Caco-2 (cell line): ENCODE measurements around the gene RRAD. TPM values are rescaled to one million over a fixed set of nuclear protein-coding genes. Genes with fewer than 3 reads are reported as not detected.

ENCODE experiments used
- BruUV-seq: library from RNA; stranded (reverse); fragments of 400-500 nt; replicated peaks from 2 replicates; lab custom pipeline; 2021; lab: Mats Ljungman, UMichigan
- CTCF ChIA-PET: fragments of 300-600 bp; sonication (Branson Sonifier 250); formaldehyde crosslinking; loops from one replicate; lab custom pipeline; 2022; ENCODE audit warnings: antibody characterized with exemption; lab: Charles Lee
- POLR2A ChIA-PET: fragments of 300-600 bp; sonication (Branson Sonifier 250); formaldehyde crosslinking; loops from one replicate; lab custom pipeline; 2022; ENCODE audit warnings: antibody characterized with exemption; lab: Charles Lee
- DNase-seq, 2 experiments: peaks; one replicate each; pipeline versions ENCODE4 v3.0.0 to v3.0.0-alpha.2; 2020 to 2022
- H3K27me3 ChIP-seq: replicated peaks from 2 replicates; pipeline ENCODE4 v1.6.0; 2011; ENCODE audit warnings: low read length; ENCODE audit not compliant: control insufficient read depth, insufficient read depth
- H3K36me3 ChIP-seq: 2 replicates; pipeline ENCODE4 v1.5.1; 2011; ENCODE audit warnings: low read length; ENCODE audit not compliant: control insufficient read depth, insufficient read depth
- H3K4me1 ChIP-seq: fragments of 250-450 bp; sonication (Bioruptor Pico); 2 replicates; pipeline ENCODE4 v1.5.1; 2020; ENCODE audit warnings: mild to moderate bottlenecking
- H3K4me3 ChIP-seq: 2 replicates; pipeline ENCODE4 v1.5.1; 2011; ENCODE audit warnings: low read depth, mild to moderate bottlenecking, control low read depth, low read length
- H3K9me3 ChIP-seq: fragments of 250-450 bp; sonication (Bioruptor Pico); 2 replicates; pipeline ENCODE4 v1.5.1; 2020; ENCODE audit warnings: mild to moderate bottlenecking, moderate library complexity
- H3K27ac Mint-ChIP-seq: one replicate; pipeline ENCODE4 v1.8.0; 2022; ENCODE audit warnings: mixed read lengths; ENCODE audit not compliant: unreplicated experiment
- H3K27me3 Mint-ChIP-seq: one replicate; pipeline ENCODE4 v1.8.0; 2022; ENCODE audit warnings: mixed read lengths; ENCODE audit not compliant: insufficient read depth, unreplicated experiment
- H3K36me3 Mint-ChIP-seq: one replicate; pipeline ENCODE4 v1.8.0; 2022; ENCODE audit warnings: mild to moderate bottlenecking, mixed read lengths; ENCODE audit not compliant: insufficient read depth, unreplicated experiment
- H3K4me1 Mint-ChIP-seq: one replicate; pipeline ENCODE4 v1.8.0; 2022; ENCODE audit warnings: low read depth, mixed read lengths; ENCODE audit not compliant: unreplicated experiment
- H3K4me3 Mint-ChIP-seq: one replicate; pipeline ENCODE4 v1.8.0; 2022; ENCODE audit warnings: mild to moderate bottlenecking, moderate library complexity, mixed read lengths; ENCODE audit not compliant: unreplicated experiment
- H3K9me3 Mint-ChIP-seq: one replicate; pipeline ENCODE4 v1.8.0; 2022; ENCODE audit warnings: mixed read lengths; ENCODE audit not compliant: unreplicated experiment
- CTCF ChIP-seq, 2 experiments: fragments of 200-600 bp in 1 of 2; IDR thresholded peaks; 1 replicate in 1 of 2; 2 replicates in 1 of 2; pipeline versions ENCODE4 v1.5.1 to v1.8.0; 2011 to 2022; ENCODE audit warnings: antibody characterized with exemption in 1 of 2, control low read depth in 1 of 2, inconsistent platforms in 1 of 2, low read depth in 1 of 2, low read length in 1 of 2, mild to moderate bottlenecking in 1 of 2, moderate library complexity in 1 of 2; ENCODE audit not compliant: insufficient read depth in 1 of 2, severe bottlenecking in 1 of 2, unreplicated experiment in 1 of 2
- intact Hi-C: fragments of 100-400 bp; cut with micrococcal nuclease; formaldehyde crosslinking; loops from one replicate; pipeline ENCODE4 v1.10.0; 2022; ENCODE audit not compliant: unreplicated experiment
- total RNA-seq: library from RNA; stranded (reverse); gene quantifications from 2 replicates; pipeline ENCODE4 v1.2.3, GENCODE V29; 2022

Gene RRAD
- total RNA-seq, 1 experiment from 2014 or later = 1.1 TPM

- Histone ChIP-seq H3K9me3 (no peaks in the 10 kb centered on the region), H3K36me3 (peaks cover 5% of the 10 kb centered on the region), H3K27me3 (no peaks in the 10 kb centered on the region), H3K4me1 (peaks cover 21% of the 10 kb centered on the region), H3K4me3 (no peak overlapping the region)
- Mint-ChIP-seq H3K9me3 (no peaks in the 10 kb centered on the region), H3K4me1 (peaks cover 18% of the 10 kb centered on the region), H3K27me3 (no peaks in the 10 kb centered on the region), H3K27ac (peak overlapping the region; percentile 43), H3K4me3 (no peak overlapping the region), H3K36me3 (peaks cover 53% of the 10 kb centered on the region)
- no peak for TF ChIP-seq CTCF (IDR thresholded peaks at IDR 0.05; ENCODE audit: insufficient read depth in 1 of 2, low read depth in 1 of 2, low read length in 1 of 2, severe bottlenecking in 1 of 2, unreplicated experiment in 1 of 2)
- DNase-seq = no peak
- intact Hi-C loops = no loop called here
- CTCF ChIA-PET = interaction anchor here (0.7 to 1.7 kb wide), 2 partner anchors 9 to 14 kb away, joined by 3 to 5 read pairs; no protein-coding TSS in a partner anchor
- POLR2A ChIA-PET = no interaction called here
- BruUV-seq = no TSS peak
Measured at GRCh38 chr16:66886914-66887313, 38.4 kb downstream of the RRAD start.

GRCh38 chr16:66886321-66886720 lies 39.0 kb downstream of the RRAD start:
- no peaks in the 10 kb centered on the region for H3K27me3 ChIP-seq
- H3K4me1 ChIP-seq = peaks cover 27% of the 10 kb centered on the region
- Mint-ChIP-seq H3K36me3 (peaks cover 53% of the 10 kb centered on the region), H3K27ac (peak overlapping the region; percentile 43), H3K27me3 (no peaks in the 10 kb centered on the region), H3K4me1 (peaks cover 18% of the 10 kb centered on the region), H3K9me3 (no peaks in the 10 kb centered on the region), H3K4me3 (no peak overlapping the region)
- DNase-seq = no peak
- H3K36me3 ChIP-seq = peaks cover 5% of the 10 kb centered on the region
- intact Hi-C loops = no loop called here
- no peak overlapping the region for H3K4me3 ChIP-seq
- no TSS peak for BruUV-seq
- TF ChIP-seq CTCF (IDR thresholded peaks at IDR 0.05; ENCODE audit: insufficient read depth in 1 of 2, low read depth in 1 of 2, low read length in 1 of 2, severe bottlenecking in 1 of 2, unreplicated experiment in 1 of 2) = no peak
- ChIA-PET CTCF (interaction anchor here (0.7 to 1.7 kb wide), 2 partner anchors 10 to 13 kb away, joined by 3 to 5 read pairs; no protein-coding TSS in a partner anchor), POLR2A (no interaction called here)
- H3K9me3 ChIP-seq = no peaks in the 10 kb centered on the region

GRCh38 chr16:66885491-66885890 lies 39.8 kb downstream of the RRAD start:
- Mint-ChIP-seq H3K4me3 (no peak overlapping the region), H3K4me1 (peaks cover 18% of the 10 kb centered on the region)

More at GRCh38 chr16:66885491-66885890, 39.8 kb downstream of the RRAD start:
- peaks cover 27% of the 10 kb centered on the region for H3K4me1 ChIP-seq
- no peak for DNase-seq
- no peak for TF ChIP-seq CTCF (IDR thresholded peaks at IDR 0.05; ENCODE audit: insufficient read depth in 1 of 2, low read depth in 1 of 2, low read length in 1 of 2, severe bottlenecking in 1 of 2, unreplicated experiment in 1 of 2)
- H3K9me3 ChIP-seq = no peaks in the 10 kb centered on the region
- H3K9me3 Mint-ChIP-seq = no peaks in the 10 kb centered on the region
- intact Hi-C loops = no loop called here
- ChIA-PET POLR2A (no interaction called here), CTCF (interaction anchor here (1.7 kb wide), 1 partner anchor 12 kb away, joined by 5 read pairs; no protein-coding TSS in a partner anchor)
- no peak overlapping the region for H3K27ac Mint-ChIP-seq
- H3K27me3 ChIP-seq = no peaks in the 10 kb centered on the region
- H3K27me3 Mint-ChIP-seq = no peaks in the 10 kb centered on the region
- peaks cover 5% of the 10 kb centered on the region for H3K36me3 ChIP-seq
- BruUV-seq = no TSS peak
- H3K4me3 ChIP-seq = no peak overlapping the region
- peaks cover 56% of the 10 kb centered on the region for H3K36me3 Mint-ChIP-seq
